ENCODE measurements around the gene TYW1B.
"Not testable (repeated sequence)": the region's sequence is repeated elsewhere in the genome, so short reads cannot be mapped to it uniquely, and the experiment has no call there.

Gene TYW1B

GRCh38 chr7:72780289-72780894 is 47.6 kb downstream of the TYW1B start:
- DNase-seq; in situ Hi-C loops (cut with HindIII; ENCODE audit: low pct_ligation_motif_present, low pct_unique_long_range_greater_than_20kb, low sequenced_read_pairs): not testable (repeated sequence)

GRCh38 chr7:72777167-72777566 is 50.8 kb downstream of the TYW1B start:
- DNase-seq; in situ Hi-C loops (cut with HindIII; ENCODE audit: low pct_ligation_motif_present, low pct_unique_long_range_greater_than_20kb, low sequenced_read_pairs): not testable (repeated sequence)

GRCh38 chr7:72772627-72773026 is 55.4 kb downstream of the TYW1B start:
- DNase-seq; in situ Hi-C loops (cut with HindIII; ENCODE audit: low pct_ligation_motif_present, low pct_unique_long_range_greater_than_20kb, low sequenced_read_pairs): not testable (repeated sequence)

GRCh38 chr7:72766994-72767393 is 61.0 kb downstream of the TYW1B start:
- DNase-seq; in situ Hi-C loops (cut with HindIII; ENCODE audit: low pct_ligation_motif_present, low pct_unique_long_range_greater_than_20kb, low sequenced_read_pairs): not testable (repeated sequence)

- in situ Hi-C loops (cut with HindIII; ENCODE audit: low pct_ligation_motif_present, low pct_unique_long_range_greater_than_20kb, low sequenced_read_pairs), result no loop called here
- DNase-seq, result no peak
Observed at GRCh38 chr7:72760602-72761001, 67.4 kb downstream of the TYW1B start.

- DNase-seq, result no peak
- in situ Hi-C loops (cut with HindIII; ENCODE audit: low pct_ligation_motif_present, low pct_unique_long_range_greater_than_20kb, low sequenced_read_pairs), result no loop called here
Observed at GRCh38 chr7:72754312-72754711, 73.7 kb downstream of the TYW1B start.

GRCh38 chr7:72753781-72754180 is 74.2 kb downstream of the TYW1B start:
- in situ Hi-C loops (cut with HindIII; ENCODE audit: low pct_ligation_motif_present, low pct_unique_long_range_greater_than_20kb, low sequenced_read_pairs), result no loop called here
- no peak for DNase-seq

- DNase-seq; in situ Hi-C loops (cut with HindIII; ENCODE audit: low pct_ligation_motif_present, low pct_unique_long_range_greater_than_20kb, low sequenced_read_pairs): not testable (repeated sequence)
Observed at GRCh38 chr7:72753229-72753628, 74.8 kb downstream of the TYW1B start.

- peak; percentile 24 for DNase-seq
- in situ Hi-C loops (cut with HindIII; ENCODE audit: low pct_ligation_motif_present, low pct_unique_long_range_greater_than_20kb, low sequenced_read_pairs), result no loop called here
Observed at GRCh38 chr7:72751978-72752377, 76.0 kb downstream of the TYW1B start.

- DNase-seq, result no peak
- in situ Hi-C loops (cut with HindIII; ENCODE audit: low pct_ligation_motif_present, low pct_unique_long_range_greater_than_20kb, low sequenced_read_pairs), result no loop called here
Observed at GRCh38 chr7:72751378-72751777, 76.6 kb downstream of the TYW1B start.

- in situ Hi-C loops (cut with HindIII; ENCODE audit: low pct_ligation_motif_present, low pct_unique_long_range_greater_than_20kb, low sequenced_read_pairs); DNase-seq: not testable (repeated sequence)
Observed at GRCh38 chr7:72748649-72749048, 79.4 kb downstream of the TYW1B start.

GRCh38 chr7:72744244-72744926 is 83.6 kb downstream of the TYW1B start:
- DNase-seq, result peak; percentile 34
- in situ Hi-C loops (cut with HindIII; ENCODE audit: low pct_ligation_motif_present, low pct_unique_long_range_greater_than_20kb, low sequenced_read_pairs), result not testable (repeated sequence)

GRCh38 chr7:72743801-72744200 is 84.2 kb downstream of the TYW1B start:
- in situ Hi-C loops (cut with HindIII; ENCODE audit: low pct_ligation_motif_present, low pct_unique_long_range_greater_than_20kb, low sequenced_read_pairs); DNase-seq: not testable (repeated sequence)

- in situ Hi-C loops (cut with HindIII; ENCODE audit: low pct_ligation_motif_present, low pct_unique_long_range_greater_than_20kb, low sequenced_read_pairs); DNase-seq: not testable (repeated sequence)
Observed at GRCh38 chr7:72739716-72740115, 88.3 kb downstream of the TYW1B start.

GRCh38 chr7:72735855-72736254 is 92.1 kb downstream of the TYW1B start:
- in situ Hi-C loops (cut with HindIII; ENCODE audit: low pct_ligation_motif_present, low pct_unique_long_range_greater_than_20kb, low sequenced_read_pairs); DNase-seq: not testable (repeated sequence)

- DNase-seq; in situ Hi-C loops (cut with HindIII; ENCODE audit: low pct_ligation_motif_present, low pct_unique_long_range_greater_than_20kb, low sequenced_read_pairs): not testable (repeated sequence)
Observed at GRCh38 chr7:72730815-72731214, 97.2 kb downstream of the TYW1B start.

- in situ Hi-C loops (cut with HindIII; ENCODE audit: low pct_ligation_motif_present, low pct_unique_long_range_greater_than_20kb, low sequenced_read_pairs); DNase-seq: not testable (repeated sequence)
Observed at GRCh38 chr7:72730384-72730783, 97.6 kb downstream of the TYW1B start.

- in situ Hi-C loops (cut with HindIII; ENCODE audit: low pct_ligation_motif_present, low pct_unique_long_range_greater_than_20kb, low sequenced_read_pairs); DNase-seq: not testable (repeated sequence)
Observed at GRCh38 chr7:72729130-72729529, 98.9 kb downstream of the TYW1B start.

- in situ Hi-C loops (cut with HindIII; ENCODE audit: low pct_ligation_motif_present, low pct_unique_long_range_greater_than_20kb, low sequenced_read_pairs); DNase-seq: not testable (repeated sequence)
Observed at GRCh38 chr7:72722694-72723093, 105.3 kb downstream of the TYW1B start.

- in situ Hi-C loops (cut with HindIII; ENCODE audit: low pct_ligation_motif_present, low pct_unique_long_range_greater_than_20kb, low sequenced_read_pairs); DNase-seq: not testable (repeated sequence)
Observed at GRCh38 chr7:72720890-72721289, 107.1 kb downstream of the TYW1B start.
